ENCODE results near the gene SELENOM.

Gene SELENOM

GRCh38 chr22:31136155-31136554 is 28.8 kb upstream of the SELENOM start:
- H4K20me1 ChIP-seq: no peaks in the 10 kb centered on the region; a peak in 1 of 22 replicates
- no peak for TF ChIP-seq Cebpa-rat (IDR thresholded peaks at IDR 0.05)
- H3K27ac ChIP-seq: no peak overlapping the region
- H3K4me1 ChIP-seq: no peaks in the 10 kb centered on the region
- no peaks in the 10 kb centered on the region for H3K27me3 ChIP-seq
- H3K4me3 ChIP-seq: no peak overlapping the region
- H3K9me3 ChIP-seq (replicated peaks in 1 of 11): no peaks in the 10 kb centered on the region
- no peak overlapping the region for H3K9ac ChIP-seq
- H3K36me3 ChIP-seq: no peaks in the 10 kb centered on the region
- no peak overlapping the region for H3K4me2 ChIP-seq

- Histone ChIP-seq H3K9me3 (replicated peaks in 1 of 11) (no peaks in the 10 kb centered on the region), H3K36me3 (no peaks in the 10 kb centered on the region), H3K4me3 (no peak overlapping the region), H3K27me3 (no peaks in the 10 kb centered on the region), H3K4me1 (no peaks in the 10 kb centered on the region), H4K20me1 (no peaks in the 10 kb centered on the region; a peak in 1 of 22 replicates), H3K9ac (no peak overlapping the region), H3K4me2 (no peak overlapping the region), H3K27ac (no peak overlapping the region)
- TF ChIP-seq Cebpa-rat (IDR thresholded peaks at IDR 0.05): no peak
Observed at GRCh38 chr22:31135706-31136105, 28.3 kb upstream of the SELENOM start.

- H4K20me1 ChIP-seq: no peaks in the 10 kb centered on the region; a peak in 1 of 22 replicates
- no peaks in the 10 kb centered on the region for H3K9me3 ChIP-seq (replicated peaks in 1 of 11)
- no peaks in the 10 kb centered on the region for H3K27me3 ChIP-seq
- H3K9ac ChIP-seq: no peak overlapping the region
- TF ChIP-seq Cebpa-rat (IDR thresholded peaks at IDR 0.05): no peak
- H3K4me1 ChIP-seq: no peaks in the 10 kb centered on the region
- no peak overlapping the region for H3K4me3 ChIP-seq
- H3K27ac ChIP-seq: no peak overlapping the region
- no peaks in the 10 kb centered on the region for H3K36me3 ChIP-seq
- no peak overlapping the region for H3K4me2 ChIP-seq
Observed at GRCh38 chr22:31134688-31135087, 27.3 kb upstream of the SELENOM start.

- Histone ChIP-seq H3K4me1 (no peaks in the 10 kb centered on the region), H3K4me2 (no peak overlapping the region), H3K9me3 (replicated peaks in 1 of 11) (no peaks in the 10 kb centered on the region), H3K27ac (no peak overlapping the region), H3K27me3 (no peaks in the 10 kb centered on the region), H3K36me3 (no peaks in the 10 kb centered on the region), H3K9ac (no peak overlapping the region), H4K20me1 (no peaks in the 10 kb centered on the region; a peak in 1 of 22 replicates), H3K4me3 (no peak overlapping the region)
- TF ChIP-seq Cebpa-rat (IDR thresholded peaks at IDR 0.05): no peak
Observed at GRCh38 chr22:31133911-31134310, 26.5 kb upstream of the SELENOM start.

GRCh38 chr22:31130873-31131272 is 23.5 kb upstream of the SELENOM start:
- no peak for TF ChIP-seq Cebpa-rat (IDR thresholded peaks at IDR 0.05)
- H3K4me1 ChIP-seq: peaks cover 4 to 15% (median 13%) of the 10 kb centered on the region in 10 experiments; a peak in 17 of 20 replicates

GRCh38 chr22:31128156-31128555 is 20.8 kb upstream of the SELENOM start:
- no peak for TF ChIP-seq Cebpa-rat (IDR thresholded peaks at IDR 0.05)
- Histone ChIP-seq H3K4me2 (no peak overlapping the region), H3K27ac (no peak overlapping the region), H3K4me1 (peaks cover 4 to 25% (median 21%) of the 10 kb centered on the region in 10 experiments; a peak in 17 of 20 replicates), H3K4me3 (no peak overlapping the region), H3K9me3 (replicated peaks in 1 of 11) (no peaks in the 10 kb centered on the region), H3K27me3 (no peaks in the 10 kb centered on the region), H3K9ac (no peak overlapping the region), H4K20me1 (no peaks in the 10 kb centered on the region), H3K36me3 (no peaks in the 10 kb centered on the region)

More at GRCh38 chr22:31130873-31131272, 23.5 kb upstream of the SELENOM start:
- Histone ChIP-seq H3K4me2 (no peak overlapping the region), H3K27ac (no peak overlapping the region), H3K36me3 (no peaks in the 10 kb centered on the region), H4K20me1 (no peaks in the 10 kb centered on the region), H3K9me3 (replicated peaks in 1 of 11) (no peaks in the 10 kb centered on the region), H3K4me3 (no peak overlapping the region), H3K27me3 (no peaks in the 10 kb centered on the region), H3K9ac (no peak overlapping the region)

GRCh38 chr22:31127181-31127772 is 19.9 kb upstream of the SELENOM start:
- H3K9me3 ChIP-seq (replicated peaks in 1 of 11): no peaks in the 10 kb centered on the region
- H3K27ac ChIP-seq: no peak overlapping the region
- H3K4me1 ChIP-seq: peaks cover 4 to 25% (median 21%) of the 10 kb centered on the region in 10 experiments; a peak in 17 of 20 replicates
- TF ChIP-seq Cebpa-rat (IDR thresholded peaks at IDR 0.05): no peak
- no peak overlapping the region for H3K9ac ChIP-seq
- no peaks in the 10 kb centered on the region for H4K20me1 ChIP-seq
- H3K27me3 ChIP-seq: no peaks in the 10 kb centered on the region
- peak overlapping the region in 6 of 11 experiments; percentile 9 to 73 (median 58); a peak in 7 of 22 replicates for H3K4me2 ChIP-seq
- H3K4me3 ChIP-seq: no peak overlapping the region
- H3K36me3 ChIP-seq: no peaks in the 10 kb centered on the region

GRCh38 chr22:31126869-31127175 is 19.5 kb upstream of the SELENOM start:
- H3K4me3 ChIP-seq: no peak overlapping the region
- no peaks in the 10 kb centered on the region for H3K9me3 ChIP-seq (replicated peaks in 1 of 11)
- H3K27me3 ChIP-seq: no peaks in the 10 kb centered on the region
- no peak overlapping the region for H3K9ac ChIP-seq
- no peaks in the 10 kb centered on the region for H4K20me1 ChIP-seq
- H3K36me3 ChIP-seq: no peaks in the 10 kb centered on the region
- no peak overlapping the region for H3K27ac ChIP-seq
- H3K4me1 ChIP-seq: peaks cover 4 to 25% (median 21%) of the 10 kb centered on the region in 10 experiments; a peak in 17 of 20 replicates
- H3K4me2 ChIP-seq: peak overlapping the region in 10 of 11 experiments; percentile 9 to 82 (median 66); a peak in 18 of 22 replicates
- no peak for TF ChIP-seq Cebpa-rat (IDR thresholded peaks at IDR 0.05)

GRCh38 chr22:31126128-31126868 is 18.9 kb upstream of the SELENOM start:
- Histone ChIP-seq H3K9ac (no peak overlapping the region), H4K20me1 (no peaks in the 10 kb centered on the region), H3K27ac (no peak overlapping the region), H3K36me3 (no peaks in the 10 kb centered on the region), H3K4me3 (no peak overlapping the region), H3K9me3 (replicated peaks in 1 of 11) (no peaks in the 10 kb centered on the region), H3K4me2 (peak overlapping the region in 10 of 11 experiments; percentile 9 to 82 (median 66); a peak in 18 of 22 replicates), H3K4me1 (peaks cover 4 to 25% (median 21%) of the 10 kb centered on the region in 10 experiments; a peak in 17 of 20 replicates), H3K27me3 (no peaks in the 10 kb centered on the region)
- no peak for TF ChIP-seq Cebpa-rat (IDR thresholded peaks at IDR 0.05)
